Stimulated activated CD4-positive, alpha-beta T cell treated with anti-CD3 and anti-CD28 coated beads, Interleukin-12 subunit alpha, Interleukin-12 subunit beta, amount 100 ng/mL, for 48 hours (primary cell): ENCODE measurements around the gene PGBD4.
A peak's percentile ranks its signal among the peaks of the same experiment; 100 is the strongest.

Source experiments
- DNase-seq, 3 donors: peaks; one replicate each; pipeline ENCODE4 v3.0.0-alpha.2; 2020; ENCODE audit warnings: low read depth in 2 of 3, low spot score in 1 of 3

Gene PGBD4

DNA sequence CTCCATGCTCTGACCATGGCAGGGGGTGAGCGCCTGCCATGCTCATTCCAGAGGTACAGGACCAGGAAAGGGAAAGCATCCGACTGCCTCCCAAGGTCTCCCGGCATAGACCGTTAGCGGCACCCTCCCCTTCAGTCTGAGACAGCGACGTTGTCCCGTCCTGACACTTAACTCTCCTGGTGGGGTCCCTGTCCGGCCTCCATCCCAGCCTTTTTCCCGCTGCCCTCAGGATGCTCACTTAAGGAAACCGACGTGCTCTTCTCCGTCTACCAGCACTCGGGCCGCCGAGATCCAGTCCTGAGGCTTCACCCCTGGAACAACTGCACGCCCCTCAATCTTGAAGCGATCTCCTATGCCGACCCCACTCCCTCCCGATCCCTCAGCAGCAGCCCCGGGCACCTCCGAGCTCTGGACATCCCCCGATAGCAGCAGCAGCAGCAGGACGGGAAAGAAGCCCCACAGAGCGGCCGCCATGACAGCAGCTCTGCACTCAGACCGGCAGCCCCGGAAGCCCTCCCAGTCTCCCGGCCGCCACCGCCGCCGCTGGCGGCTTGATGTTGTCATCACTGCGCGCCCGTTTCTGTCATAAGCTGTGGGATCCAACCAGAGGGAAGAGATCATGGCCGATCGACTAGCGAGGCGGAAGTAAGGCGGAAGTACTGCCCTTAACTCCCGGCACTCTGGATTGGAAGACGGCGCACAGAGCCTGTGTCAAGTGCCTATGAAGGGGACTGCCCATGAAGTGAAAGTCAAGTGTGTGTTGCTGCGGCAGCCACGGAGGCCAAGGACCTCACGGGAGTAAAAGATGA lies at the start of gene PGBD4, which contains the start of gene EMC7:
Gene PGBD4, plus strand, starts transcription at position 718 of the 809 bp plus-strand sequence. CDS start 449 bp downstream, outside the sequence.
Gene EMC7, minus strand, starts transcription at position 497 of the 809 bp plus-strand sequence. Its CDS starts 23 bp downstream, at position 474.
- DNase-seq: peak; percentile 97 to 99 (median 99)

GRCh38 chr15:34054081-34054707 lies 47.7 kb upstream of the PGBD4 start:
- DNase-seq: no peak

GRCh38 chr15:34055868-34056595 lies 45.9 kb upstream of the PGBD4 start:
- DNase-seq: no peak

- DNase-seq: no peak
Observed at GRCh38 chr15:34056911-34057310, 45.0 kb upstream of the PGBD4 start.

GRCh38 chr15:34059476-34059875 lies 42.4 kb upstream of the PGBD4 start:
- DNase-seq: no peak

- DNase-seq: no peak
Observed at GRCh38 chr15:34059946-34060345, 41.9 kb upstream of the PGBD4 start.

GRCh38 chr15:34064438-34064837 lies 37.4 kb upstream of the PGBD4 start:
- DNase-seq: no peak

GRCh38 chr15:34065261-34065660 lies 36.6 kb upstream of the PGBD4 start:
- no peak for DNase-seq

GRCh38 chr15:34065941-34066340 lies 35.9 kb upstream of the PGBD4 start:
- no peak for DNase-seq

DNA sequence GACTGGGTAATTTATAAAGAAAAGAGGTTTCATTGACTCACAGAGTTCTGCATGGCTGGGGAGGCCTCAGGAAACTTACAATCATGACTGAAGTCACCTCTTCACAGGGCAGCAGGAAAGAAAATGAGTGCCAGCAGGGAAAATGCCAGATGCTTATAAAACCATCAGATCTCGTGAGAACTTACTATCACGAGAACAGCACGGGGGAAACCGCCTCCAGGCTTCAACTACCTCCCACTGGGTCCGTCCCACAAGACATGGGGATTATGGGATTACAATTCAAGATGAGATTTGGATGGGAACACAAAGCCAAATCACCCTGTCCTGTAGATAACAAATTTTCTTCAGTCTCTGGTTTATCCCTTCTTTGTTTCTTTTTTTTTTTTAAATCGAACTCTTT lies 31.9 kb upstream of the PGBD4 start:
- no peak for DNase-seq

- no peak for DNase-seq
Observed at GRCh38 chr15:34076785-34077184, 25.1 kb upstream of the PGBD4 start.

DNA sequence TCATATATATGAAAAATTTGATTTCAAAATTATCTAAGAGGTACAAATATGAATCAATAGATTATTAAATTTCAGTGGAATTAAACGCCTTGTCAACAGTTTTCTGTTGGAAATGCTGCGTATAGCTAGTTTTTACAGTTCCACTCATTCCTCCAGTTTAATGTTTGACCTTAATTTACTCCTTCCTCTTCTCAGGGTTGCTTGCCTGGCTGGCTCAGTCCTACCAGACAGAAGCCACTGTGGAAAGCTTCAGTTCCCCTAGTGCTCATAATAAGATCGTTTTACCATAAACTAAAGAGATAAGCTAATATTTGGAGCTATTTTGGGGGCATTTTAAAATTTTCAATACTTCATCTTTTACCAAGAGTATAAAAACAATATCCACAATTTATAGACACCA lies 23.0 kb upstream of the PGBD4 start:
- no peak for DNase-seq

DNA sequence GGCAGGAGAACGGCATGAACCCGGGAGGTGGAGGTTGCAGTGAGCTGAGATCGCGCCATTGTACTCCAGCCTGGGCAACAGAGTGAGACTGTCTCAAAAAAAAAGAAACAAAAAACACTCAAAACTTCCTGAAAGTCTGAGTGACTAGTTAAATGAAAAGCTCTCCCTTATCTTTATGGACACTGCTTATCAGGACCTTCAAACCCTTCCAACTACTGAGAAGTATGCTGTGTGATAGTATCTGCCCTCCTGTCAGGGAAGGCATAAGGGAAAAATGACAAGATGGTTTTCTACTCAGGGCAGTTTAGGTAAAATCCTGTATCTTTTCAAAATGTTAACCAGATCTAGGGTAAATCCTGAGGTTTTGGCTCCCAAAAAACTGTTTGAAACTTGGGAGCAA lies 22.0 kb upstream of the PGBD4 start:
- no peak for DNase-seq

DNA sequence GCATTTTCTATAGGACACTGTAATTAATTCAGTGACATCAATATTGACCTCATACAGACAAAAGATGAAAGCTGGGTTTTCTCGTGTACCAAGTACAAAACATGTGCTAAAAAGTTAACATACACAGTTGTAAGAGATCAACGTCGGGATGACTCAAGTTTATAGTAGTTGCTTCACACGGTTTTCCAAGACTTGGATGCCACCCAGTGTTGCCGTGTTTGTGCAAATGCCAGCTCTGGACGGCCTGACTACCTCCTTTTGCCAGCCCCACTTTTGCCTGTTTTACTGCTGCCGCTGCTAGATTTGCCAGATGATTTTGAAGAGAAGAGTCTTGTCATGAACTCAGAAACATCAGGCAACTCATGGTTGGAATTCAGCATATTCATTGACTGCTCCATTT lies 17.8 kb upstream of the PGBD4 start:
- no peak for DNase-seq

- no peak for DNase-seq
Observed at GRCh38 chr15:34085746-34086145, 16.1 kb upstream of the PGBD4 start.

GRCh38 chr15:34099914-34100313 lies 2.0 kb upstream of the PGBD4 start:
- DNase-seq: no peak

DNA sequence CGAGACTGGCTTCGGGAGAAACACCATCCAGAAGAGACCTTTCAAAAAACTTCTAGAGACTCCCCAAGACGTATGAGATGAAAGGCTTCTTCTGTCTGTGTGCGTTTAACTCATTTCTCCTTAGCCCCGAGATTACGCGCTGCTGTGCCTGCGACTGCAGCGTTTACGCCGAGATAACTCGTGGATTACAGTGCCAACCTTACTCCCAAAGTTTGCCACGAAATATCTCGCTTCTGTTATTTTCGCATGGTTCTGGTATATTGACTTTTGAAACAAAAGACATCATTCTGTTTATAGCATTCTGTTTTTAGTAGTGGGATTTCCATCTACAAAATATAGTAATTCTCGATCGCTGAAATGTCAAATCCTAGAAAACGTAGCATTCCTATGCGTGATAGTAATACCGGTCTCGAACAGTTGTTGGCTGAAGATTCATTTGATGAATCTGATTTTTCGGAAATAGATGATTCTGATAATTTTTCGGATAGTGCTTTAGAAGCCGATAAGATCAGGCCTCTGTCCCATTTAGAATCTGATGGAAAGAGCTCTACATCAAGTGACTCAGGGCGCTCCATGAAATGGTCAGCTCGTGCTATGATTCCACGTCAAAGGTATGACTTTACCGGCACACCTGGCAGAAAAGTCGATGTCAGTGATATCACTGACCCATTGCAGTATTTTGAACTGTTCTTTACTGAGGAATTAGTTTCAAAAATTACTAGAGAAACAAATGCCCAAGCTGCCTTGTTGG lies 467 bp downstream of the PGBD4 start:
- no peak for DNase-seq

- no peak for DNase-seq
Observed at GRCh38 chr15:34106423-34106822, 4.5 kb downstream of the PGBD4 start.

DNA sequence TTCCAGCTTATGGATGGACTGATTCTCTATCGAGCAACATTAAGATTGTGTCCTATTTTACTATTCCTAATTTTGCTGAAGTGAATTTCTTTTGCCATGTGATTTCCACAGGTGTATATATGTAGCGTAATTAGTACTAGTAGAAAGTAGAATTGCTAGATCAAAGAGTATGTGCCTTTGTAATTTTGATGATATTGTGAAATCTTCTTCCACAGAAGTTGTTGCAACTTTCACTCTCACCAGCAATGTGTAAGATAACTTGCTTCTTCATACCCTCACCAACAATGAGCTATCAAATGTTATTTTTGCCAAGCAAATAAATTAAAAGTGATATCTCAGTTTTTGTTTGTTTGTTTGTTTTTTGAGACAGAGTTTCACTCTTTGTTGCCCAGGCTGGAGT lies 5.4 kb downstream of the PGBD4 start:
- DNase-seq: no peak

GRCh38 chr15:34109797-34110663 lies 8.1 kb downstream of the PGBD4 start:
- DNase-seq: no peak
